ENCODE measurements around the gene VN1R2.
A peak's percentile ranks its signal among the peaks of the same experiment; 100 is the strongest.
"Not testable (repeated sequence)": the region's sequence is repeated elsewhere in the genome, so short reads cannot be mapped to it uniquely, and the experiment has no call there.

The VN1R2 gene

DNA sequence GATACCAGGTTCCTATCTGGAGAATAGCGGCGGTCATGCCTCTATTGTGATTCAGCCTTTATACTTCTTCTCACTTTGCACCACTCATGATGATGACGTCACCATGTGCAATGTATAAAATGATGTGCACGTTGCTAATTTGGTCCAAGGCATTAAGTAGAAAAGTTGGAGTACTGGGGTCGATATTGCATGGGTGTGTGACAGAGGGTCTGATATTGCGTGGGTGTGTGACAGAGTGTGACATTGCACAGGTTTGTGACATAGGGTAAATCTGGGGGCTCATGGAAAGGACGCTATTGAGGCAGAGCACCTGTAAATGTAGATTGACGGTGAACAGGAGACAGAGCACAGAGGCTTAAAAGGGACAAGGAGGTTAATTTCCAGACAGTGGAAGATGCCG lies 14.0 kb downstream of the VN1R2 start:
- Histone ChIP-seq H3K9ac (ENCODE audit: low read depth, low read length) (no peak overlapping the region), H3K36me3 (ENCODE audit: insufficient read depth, low read length) (no peaks in the 10 kb centered on the region), H3K27me3 (ENCODE audit: control insufficient read depth, insufficient read depth, low read length) (no peaks in the 10 kb centered on the region), H3K4me2 (ENCODE audit: low read length) (no peak overlapping the region), H3K4me3 (ENCODE audit: low read length) (no peak overlapping the region), H3K4me1 (ENCODE audit: control insufficient read depth, insufficient read depth, low read length) (no peaks in the 10 kb centered on the region), H3K9me3 (replicated peaks; ENCODE audit: low read length) (no peaks in the 10 kb centered on the region)

- Histone ChIP-seq H3K4me2 (ENCODE audit: low read length) (no peak overlapping the region), H3K36me3 (ENCODE audit: insufficient read depth, low read length) (no peaks in the 10 kb centered on the region), H3K9me3 (replicated peaks; ENCODE audit: low read length) (no peaks in the 10 kb centered on the region), H3K27me3 (ENCODE audit: control insufficient read depth, insufficient read depth, low read length) (no peaks in the 10 kb centered on the region), H3K4me1 (ENCODE audit: control insufficient read depth, insufficient read depth, low read length) (no peaks in the 10 kb centered on the region), H3K9ac (ENCODE audit: low read depth, low read length) (no peak overlapping the region), H3K4me3 (ENCODE audit: low read length) (no peak overlapping the region)
These were observed 17.4 kb downstream of the VN1R2 start for GRCh38 chr19:53275480-53275879.

DNA sequence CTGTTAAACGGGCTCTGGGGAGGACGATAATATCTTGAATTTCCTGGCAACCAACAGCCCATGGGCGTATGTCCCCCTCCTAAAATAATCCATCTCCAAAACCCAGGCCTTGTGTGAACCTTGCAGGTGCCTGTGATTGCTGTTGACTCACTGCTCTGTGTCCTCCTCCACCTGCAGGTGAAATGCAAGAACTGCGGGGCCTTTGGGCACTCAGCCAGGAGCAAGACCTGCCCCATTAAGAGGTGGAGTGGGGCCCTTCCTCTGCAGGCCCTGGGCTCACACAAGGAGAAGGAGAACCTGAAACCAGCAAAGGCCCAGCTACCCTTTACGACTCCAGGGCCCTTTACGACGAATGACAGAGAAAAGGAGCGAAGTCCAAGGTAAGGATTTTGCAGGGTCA lies 23.9 kb downstream of the VN1R2 start:
- not testable (repeated sequence) for H3K9me3 ChIP-seq (replicated peaks; ENCODE audit: low read length); H3K36me3 ChIP-seq (ENCODE audit: insufficient read depth, low read length); H3K4me2 ChIP-seq (ENCODE audit: low read length); H3K9ac ChIP-seq (ENCODE audit: low read depth, low read length); H3K4me3 ChIP-seq (ENCODE audit: low read length); H3K4me1 ChIP-seq (ENCODE audit: control insufficient read depth, insufficient read depth, low read length); H3K27me3 ChIP-seq (ENCODE audit: control insufficient read depth, insufficient read depth, low read length)

DNA sequence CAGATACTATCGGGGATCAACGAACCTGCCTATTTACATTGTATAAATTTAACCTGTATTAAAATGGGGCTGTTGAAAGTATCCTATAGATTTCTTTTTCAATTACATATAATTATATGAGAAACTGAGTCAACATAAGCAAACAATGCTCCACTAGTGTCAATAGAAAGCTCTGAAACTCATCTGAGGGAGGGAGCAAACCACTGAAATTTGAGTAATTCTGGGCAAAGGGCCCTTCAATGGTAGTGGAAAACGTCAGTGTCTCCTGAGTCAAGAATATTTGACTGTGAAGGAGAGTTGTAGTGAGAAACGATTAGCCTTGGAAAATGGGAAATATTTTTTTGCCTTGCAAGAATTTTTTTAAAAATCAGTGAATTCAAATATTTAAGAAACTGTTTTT lies 27.0 kb downstream of the VN1R2 start:
- H3K4me1 ChIP-seq (ENCODE audit: control insufficient read depth, insufficient read depth, low read length) = no peaks in the 10 kb centered on the region
- H3K9me3 ChIP-seq (replicated peaks; ENCODE audit: low read length) = no peaks in the 10 kb centered on the region
- no peaks in the 10 kb centered on the region for H3K27me3 ChIP-seq (ENCODE audit: control insufficient read depth, insufficient read depth, low read length)
- H3K4me3 ChIP-seq (ENCODE audit: low read length) = no peak overlapping the region
- no peak overlapping the region for H3K4me2 ChIP-seq (ENCODE audit: low read length)
- H3K36me3 ChIP-seq (ENCODE audit: insufficient read depth, low read length) = no peaks in the 10 kb centered on the region
- no peak overlapping the region for H3K9ac ChIP-seq (ENCODE audit: low read depth, low read length)

GRCh38 chr19:53290758-53291549 lies 32.9 kb downstream of the VN1R2 start:
- no peak overlapping the region for H3K4me3 ChIP-seq (ENCODE audit: low read length)
- peaks cover 17% of the 10 kb centered on the region for H3K9me3 ChIP-seq (replicated peaks; ENCODE audit: low read length)
- no peaks in the 10 kb centered on the region for H3K27me3 ChIP-seq (ENCODE audit: control insufficient read depth, insufficient read depth, low read length)
- no peak overlapping the region for H3K4me2 ChIP-seq (ENCODE audit: low read length)
- no peaks in the 10 kb centered on the region for H3K36me3 ChIP-seq (ENCODE audit: insufficient read depth, low read length)
- H3K9ac ChIP-seq (ENCODE audit: low read depth, low read length) = no peak overlapping the region
- no peaks in the 10 kb centered on the region for H3K4me1 ChIP-seq (ENCODE audit: control insufficient read depth, insufficient read depth, low read length)

GRCh38 chr19:53294786-53295441 lies 36.8 kb downstream of the VN1R2 start:
- no peaks in the 10 kb centered on the region for H3K36me3 ChIP-seq (ENCODE audit: insufficient read depth, low read length)
- H3K27me3 ChIP-seq (ENCODE audit: control insufficient read depth, insufficient read depth, low read length) = no peaks in the 10 kb centered on the region
- no peaks in the 10 kb centered on the region for H3K4me1 ChIP-seq (ENCODE audit: control insufficient read depth, insufficient read depth, low read length)
- peaks cover 21% of the 10 kb centered on the region for H3K9me3 ChIP-seq (replicated peaks; ENCODE audit: low read length)
- no peak overlapping the region for H3K9ac ChIP-seq (ENCODE audit: low read depth, low read length)
- H3K4me2 ChIP-seq (ENCODE audit: low read length) = no peak overlapping the region
- H3K4me3 ChIP-seq (ENCODE audit: low read length) = no peak overlapping the region

DNA sequence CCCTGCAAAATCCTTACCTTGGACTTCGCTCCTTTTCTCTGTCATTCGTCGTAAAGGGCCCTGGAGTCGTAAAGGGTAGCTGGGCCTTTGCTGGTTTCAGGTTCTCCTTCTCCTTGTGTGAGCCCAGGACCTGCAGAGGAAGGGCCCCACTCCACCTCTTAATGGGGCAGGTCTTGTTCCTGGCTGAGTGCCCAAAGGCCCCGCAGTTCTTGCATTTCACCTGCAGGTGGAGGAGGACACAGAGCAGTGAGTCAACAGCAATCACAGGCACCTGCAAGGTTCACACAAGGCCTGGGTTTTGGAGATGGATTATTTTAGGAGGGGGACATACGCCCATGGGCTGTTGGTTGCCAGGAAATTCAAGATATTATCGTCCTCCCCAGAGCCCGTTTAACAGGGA lies 43.2 kb downstream of the VN1R2 start:
- H3K4me2 ChIP-seq (ENCODE audit: low read length); H3K36me3 ChIP-seq (ENCODE audit: insufficient read depth, low read length); H3K27me3 ChIP-seq (ENCODE audit: control insufficient read depth, insufficient read depth, low read length); H3K9me3 ChIP-seq (replicated peaks; ENCODE audit: low read length); H3K4me1 ChIP-seq (ENCODE audit: control insufficient read depth, insufficient read depth, low read length); H3K9ac ChIP-seq (ENCODE audit: low read depth, low read length); H3K4me3 ChIP-seq (ENCODE audit: low read length): not testable (repeated sequence)

DNA sequence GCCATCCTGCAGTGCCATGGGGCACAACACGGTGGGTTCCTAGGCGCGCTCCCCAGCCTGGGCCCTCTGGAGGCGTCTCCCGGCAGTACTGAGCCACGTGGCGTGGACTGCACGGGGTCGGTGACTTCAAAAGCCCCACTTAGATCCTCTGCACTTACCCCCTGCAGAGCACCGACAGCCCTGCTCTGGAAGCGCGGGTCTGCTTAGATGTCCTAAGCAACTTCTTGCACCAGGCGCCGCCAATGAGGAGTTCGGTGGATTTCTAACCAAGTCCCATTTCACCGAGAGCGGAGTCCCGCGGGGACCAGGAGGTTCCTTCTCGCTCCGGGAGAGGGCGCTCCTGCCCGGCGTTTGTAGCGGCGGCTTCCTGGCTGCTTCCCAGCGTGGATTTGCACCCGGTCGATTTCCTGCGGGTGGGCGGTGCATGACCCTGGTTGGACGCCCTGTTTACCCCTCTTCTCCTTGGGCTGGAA lies 50.3 kb downstream of the VN1R2 start:
- Histone ChIP-seq H3K36me3 (ENCODE audit: insufficient read depth, low read length) (no peaks in the 10 kb centered on the region), H3K4me2 (ENCODE audit: low read length) (peak overlapping the region; percentile 20), H3K9ac (ENCODE audit: low read depth, low read length) (no peak overlapping the region), H3K27me3 (ENCODE audit: control insufficient read depth, insufficient read depth, low read length) (no peaks in the 10 kb centered on the region), H3K9me3 (replicated peaks; ENCODE audit: low read length) (peaks cover 5% of the 10 kb centered on the region), H3K4me3 (ENCODE audit: low read length) (no peak overlapping the region), H3K4me1 (ENCODE audit: control insufficient read depth, insufficient read depth, low read length) (no peaks in the 10 kb centered on the region)

All from skeletal muscle satellite cell (primary cell).